GM18499 (cell line): Measurements from ENCODE around the gene SLC9A6.
"Not testable (repeated sequence)": the region's sequence is repeated elsewhere in the genome, so short reads cannot be mapped to it uniquely, and the experiment has no call there.

Experiments
- ATAC-seq: cut with Tn5 transposase; IDR thresholded peaks from one replicate; pipeline ENCODE4 v1.9.1; 2021; ENCODE audit warnings: moderate number of reproducible peaks; ENCODE audit not compliant: insufficient read depth, unreplicated experiment

The SLC9A6 gene

DNA sequence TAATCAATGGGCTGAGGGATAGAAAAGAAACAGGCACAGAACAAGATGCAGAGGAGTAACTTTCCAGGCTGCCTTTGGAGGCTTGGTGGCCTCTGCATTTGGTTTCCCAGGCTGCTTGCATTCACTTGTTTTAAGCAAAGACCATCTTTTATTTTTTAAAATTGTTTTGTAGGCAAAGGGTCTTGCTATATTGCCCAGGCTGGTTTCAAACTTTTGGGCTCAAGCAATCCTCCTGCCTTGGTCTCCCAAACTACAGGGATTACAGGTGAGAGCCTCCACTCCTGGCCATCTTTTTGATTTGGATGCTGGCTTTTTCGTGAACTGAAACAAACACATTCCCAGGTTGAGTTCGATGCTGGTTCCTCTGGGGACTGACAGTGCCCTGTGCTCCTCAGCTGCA, 74.1 kb downstream of the SLC9A6 start:
- no peak for ATAC-seq

DNA sequence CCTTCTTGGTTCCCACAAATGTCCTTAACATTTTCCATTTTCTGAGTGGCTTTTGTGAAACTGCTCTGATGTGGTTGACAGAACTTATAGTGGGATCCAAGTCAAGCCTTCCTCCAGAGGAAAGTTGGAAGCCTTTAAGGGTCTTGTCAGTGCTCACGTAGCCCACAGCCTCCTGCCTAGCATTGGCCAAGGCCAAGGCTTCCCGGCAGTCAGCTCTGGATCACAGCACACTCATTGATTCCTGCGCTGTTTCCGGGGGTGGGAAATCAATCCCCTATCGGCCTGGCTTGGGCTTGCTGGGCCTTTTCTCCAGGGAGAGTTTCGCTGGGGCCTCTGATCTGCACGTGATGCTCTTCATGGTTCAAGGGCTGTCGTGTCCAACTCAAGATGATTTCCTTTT, 76.1 kb downstream of the SLC9A6 start:
- no peak for ATAC-seq

DNA sequence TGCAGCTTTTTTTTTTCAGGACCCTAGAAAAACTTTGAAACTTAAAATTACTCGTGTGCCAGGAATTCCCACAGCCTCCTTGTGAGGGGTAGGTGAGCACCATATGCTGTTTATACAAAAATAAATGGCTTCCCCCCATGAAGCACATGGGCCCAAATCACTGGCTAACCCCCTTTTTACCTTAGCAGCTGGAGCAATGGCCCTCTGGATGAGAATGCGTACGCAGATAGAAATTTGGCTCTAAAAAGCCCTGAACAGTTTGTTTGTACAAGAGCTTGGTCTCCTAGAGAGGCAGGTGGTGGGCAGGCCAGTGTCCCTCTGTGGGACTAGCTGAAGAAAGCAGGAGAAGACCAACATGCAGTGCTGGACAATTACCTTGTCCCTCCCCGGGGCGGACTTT, 76.5 kb downstream of the SLC9A6 start:
- no peak for ATAC-seq

DNA sequence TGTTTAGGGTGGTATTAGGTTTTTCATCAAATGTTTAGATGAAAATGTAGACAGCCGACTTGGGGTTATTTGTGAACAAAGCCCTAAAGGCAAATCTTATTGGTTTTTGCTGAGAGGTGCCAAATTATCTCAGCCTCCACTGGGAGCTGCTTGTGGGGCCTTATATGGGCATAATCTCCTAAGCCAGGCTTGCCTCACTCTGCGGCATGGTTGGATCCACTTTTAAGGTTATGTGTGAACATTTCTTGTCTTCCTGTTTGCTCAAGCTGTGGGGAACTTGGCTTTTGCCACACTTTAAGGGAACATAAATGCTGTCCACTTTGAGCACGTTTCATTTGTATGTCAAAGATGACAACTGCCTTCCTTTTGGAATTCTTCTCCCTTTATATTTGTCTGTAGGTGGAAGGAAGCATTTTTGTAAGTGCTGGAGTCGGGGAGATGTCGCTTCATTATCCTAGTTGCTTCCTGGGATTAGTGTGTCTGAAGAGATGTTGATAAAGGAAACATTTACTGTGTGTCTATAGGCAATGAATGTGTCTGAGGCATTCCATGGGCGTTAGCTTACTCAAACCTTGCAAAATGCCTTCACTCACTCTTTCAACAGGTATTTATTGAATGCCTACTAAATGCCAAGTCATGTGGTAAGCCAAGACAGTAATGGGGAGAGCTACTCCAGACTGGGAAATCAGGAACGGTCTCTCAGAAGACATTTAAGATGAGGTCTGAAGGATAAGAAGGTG, 78.3 kb downstream of the SLC9A6 start:
- no peak for ATAC-seq

DNA sequence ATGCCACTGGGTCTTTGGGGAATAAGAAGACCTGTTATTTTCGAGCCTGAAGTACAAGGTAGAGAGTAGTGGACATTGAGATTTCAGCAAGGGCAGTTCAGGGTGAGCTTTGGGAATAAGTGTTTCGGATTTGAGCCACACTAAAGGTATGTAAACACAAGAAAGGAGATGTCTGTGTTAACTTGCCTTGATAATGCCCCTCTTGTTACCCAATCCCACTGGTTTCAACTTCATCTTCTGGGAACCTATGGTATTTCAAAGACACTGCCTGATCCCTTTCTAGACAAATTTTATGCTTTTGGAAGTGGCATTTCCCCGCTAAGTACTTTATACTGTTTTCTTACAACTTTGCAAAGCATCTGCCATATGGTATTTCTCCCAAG, 79.4 kb downstream of the SLC9A6 start:
- ATAC-seq, result no peak

DNA sequence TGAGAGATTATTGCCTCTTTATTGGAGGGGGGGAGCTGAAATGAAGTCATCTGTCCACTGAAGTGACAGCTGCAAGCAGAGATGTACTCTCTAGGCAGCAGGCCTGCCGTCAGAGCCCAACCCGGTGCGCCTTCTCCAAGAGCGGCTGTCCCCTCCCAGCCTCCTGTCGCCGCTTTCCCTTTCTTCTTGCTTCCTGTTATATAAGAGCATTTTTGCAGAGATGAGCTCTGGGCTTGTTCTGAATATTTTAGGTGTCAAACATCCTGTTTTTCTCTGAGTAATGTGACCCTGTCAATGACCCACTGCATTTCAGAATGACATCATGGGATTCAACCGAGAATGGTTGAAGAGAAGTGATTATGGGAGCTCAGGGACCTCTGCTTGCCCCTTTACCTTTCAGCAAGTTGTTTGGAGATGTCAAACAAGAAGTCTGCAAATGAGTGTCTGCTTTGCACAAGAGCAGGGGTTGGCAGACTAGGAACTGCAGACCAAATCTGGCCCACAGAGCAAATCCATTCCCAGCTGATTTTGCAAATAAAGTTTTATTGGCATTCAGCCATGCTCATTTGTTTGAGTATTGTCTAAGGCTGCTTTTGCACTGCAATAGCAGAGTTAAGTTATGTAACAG, 79.9 kb downstream of the SLC9A6 start:
- ATAC-seq, result no peak

DNA sequence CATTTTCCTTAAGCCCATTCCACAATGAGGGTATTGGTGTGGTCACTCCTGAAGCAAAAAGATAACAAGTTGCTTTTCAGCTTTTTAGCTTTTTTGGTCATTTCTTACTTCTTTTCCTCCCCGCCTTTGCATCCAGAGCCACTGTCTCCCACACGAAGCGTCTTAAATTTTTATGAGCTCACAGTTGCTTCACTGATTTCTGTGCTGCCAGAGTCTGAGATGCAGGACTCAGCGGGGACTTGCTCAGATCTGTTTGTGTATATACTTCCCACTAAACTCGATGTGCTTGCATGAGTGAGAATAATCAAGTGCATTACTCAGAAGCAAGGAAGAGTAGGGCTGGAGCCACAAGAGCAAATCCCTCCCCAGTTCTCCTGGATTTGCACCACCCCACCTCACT, 81.9 kb downstream of the SLC9A6 start:
- ATAC-seq, result no peak

DNA sequence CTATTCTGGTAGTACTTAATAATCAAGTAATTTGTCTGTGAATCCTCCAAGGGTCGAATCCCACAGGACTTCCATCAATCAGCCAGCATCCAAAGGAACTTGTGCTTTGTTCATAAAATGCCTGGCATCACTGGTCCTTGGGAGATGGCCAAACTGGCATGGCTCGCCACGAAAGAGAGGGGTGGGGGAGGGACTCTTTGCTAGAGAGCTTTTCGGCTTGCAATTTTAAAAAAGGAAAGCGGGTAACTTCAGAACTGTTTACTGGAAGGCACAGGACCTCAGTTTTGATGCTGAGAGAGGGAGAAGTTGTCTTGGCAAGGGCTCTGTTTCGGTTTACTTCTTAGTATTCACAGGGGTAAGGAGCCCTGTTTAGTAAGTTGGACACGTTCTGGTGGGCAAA, 82.7 kb downstream of the SLC9A6 start:
- no peak for ATAC-seq

DNA sequence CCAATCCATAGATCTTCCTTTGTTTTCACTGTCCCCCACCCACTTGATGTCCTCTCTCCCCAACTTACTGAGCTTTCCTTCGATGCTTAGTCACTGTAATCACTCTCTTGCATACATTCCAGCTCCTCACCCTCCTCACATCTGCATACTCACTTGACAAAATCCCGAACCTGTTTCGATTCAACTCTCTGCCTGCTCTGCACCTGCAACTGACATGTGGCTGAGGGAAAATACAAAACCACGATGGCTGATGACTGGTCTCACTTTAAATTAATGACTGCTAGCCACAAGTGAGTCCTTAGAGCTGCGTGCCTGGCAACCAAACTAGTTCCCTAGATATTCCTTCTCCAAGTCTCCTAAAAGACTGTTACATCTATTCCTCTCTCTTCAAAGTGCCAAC, 91.7 kb downstream of the SLC9A6 start:
- no peak for ATAC-seq

DNA sequence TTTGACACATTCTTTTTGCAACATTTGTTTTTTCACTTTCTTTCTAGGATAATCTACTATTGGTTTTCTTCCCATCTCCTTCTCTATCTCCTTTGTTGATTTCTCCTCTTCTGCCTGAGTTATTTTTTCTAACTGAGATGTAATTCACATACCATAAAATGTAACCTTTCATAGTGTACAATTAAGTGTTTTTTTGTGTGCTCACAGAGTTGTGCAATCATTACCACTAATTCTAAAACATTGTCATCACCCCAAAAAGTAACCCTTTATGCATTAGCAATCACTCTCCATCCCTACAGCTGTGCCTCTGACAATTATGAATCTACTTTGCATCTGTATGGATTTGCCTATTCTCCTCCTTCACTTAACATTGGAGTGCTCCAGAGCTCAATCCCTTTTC, 95.5 kb downstream of the SLC9A6 start:
- ATAC-seq, result no peak

DNA sequence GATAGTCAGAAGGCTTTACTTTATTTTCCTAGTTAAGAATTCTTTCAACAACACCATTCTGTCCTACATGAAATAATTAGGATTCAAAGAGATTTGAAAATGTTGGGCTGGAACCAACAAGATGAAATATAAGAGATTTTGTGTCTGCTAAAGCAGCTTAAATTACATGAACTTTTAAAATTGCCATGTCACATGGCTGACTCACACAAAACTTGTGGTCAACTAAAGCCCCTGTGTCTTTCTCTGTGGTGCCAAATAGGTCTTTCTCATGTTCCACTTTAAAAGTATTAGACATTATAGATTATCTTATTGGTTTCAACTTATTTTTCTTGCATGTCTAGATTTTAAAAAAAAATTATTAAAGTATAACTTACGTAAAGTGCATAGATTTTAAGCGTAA, 101.3 kb downstream of the SLC9A6 start:
- no peak for ATAC-seq

DNA sequence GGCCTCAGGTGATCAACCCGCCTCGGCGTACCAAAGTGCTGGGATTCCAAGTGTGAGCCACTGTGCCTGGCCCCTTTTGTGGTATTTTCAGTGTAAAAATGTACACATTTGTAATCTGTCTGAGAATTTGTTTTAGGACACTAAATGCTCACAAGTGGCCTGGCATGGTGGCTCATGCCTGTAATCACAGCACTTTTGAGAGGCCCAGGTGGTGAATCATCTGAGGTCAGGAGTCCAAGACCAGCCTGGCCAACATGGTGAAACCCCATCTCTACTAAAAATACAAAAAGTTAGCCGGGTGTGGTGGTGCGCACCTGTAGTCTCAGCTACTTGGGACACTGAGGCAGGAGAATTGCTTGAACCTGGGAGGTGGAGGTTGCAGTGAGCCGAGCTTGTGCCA, 106.7 kb downstream of the SLC9A6 start:
- not testable (repeated sequence) for ATAC-seq

DNA sequence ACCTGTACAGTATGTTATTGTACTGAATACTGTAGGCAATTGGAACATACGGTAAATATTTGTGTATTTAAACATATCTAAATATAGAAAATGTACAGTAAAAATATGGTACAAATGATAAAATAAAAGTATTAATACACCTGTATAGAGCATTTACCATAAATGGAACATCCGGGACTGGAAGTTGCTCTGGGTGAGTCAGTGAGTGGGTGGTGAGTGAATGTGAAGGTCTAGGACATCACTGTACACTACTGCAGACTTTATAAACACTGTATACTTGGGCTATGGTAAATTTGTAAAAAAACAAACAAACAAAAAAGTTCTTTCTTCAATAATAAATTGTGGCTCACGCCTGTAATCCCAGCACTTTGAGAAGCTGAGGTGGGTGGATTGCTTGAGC, 109.7 kb downstream of the SLC9A6 start:
- ATAC-seq, result no peak
